Measurements from ENCODE around the gene HDHD3.

Gene HDHD3

DNA sequence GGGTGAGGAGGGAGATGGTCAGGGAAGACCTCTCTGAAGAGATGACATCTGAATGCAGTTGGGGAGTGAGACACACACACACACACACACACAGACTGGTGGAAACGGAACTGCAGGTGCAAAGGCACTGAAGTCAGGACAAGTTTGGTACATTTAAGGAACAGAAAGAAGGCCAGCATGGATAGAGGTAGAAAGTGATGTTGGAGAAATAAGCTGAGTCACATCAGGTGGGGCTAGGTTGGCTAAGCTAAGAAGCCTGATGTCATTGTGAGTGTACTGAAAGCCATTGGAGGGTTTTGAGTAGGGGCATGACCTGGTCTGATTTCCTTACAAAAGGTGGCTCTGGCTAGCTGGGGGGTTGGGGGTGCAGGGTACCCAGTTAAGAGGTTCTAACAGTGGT is 24.4 kb downstream of the HDHD3 start:
- Histone ChIP-seq H3K79me2 (ENCODE audit: insufficient read depth, low read length) (no peaks in the 10 kb centered on the region), H3K27me3 (ENCODE audit: low read length) (no peaks in the 10 kb centered on the region), H3K9me2 (replicated peaks; ENCODE audit: insufficient read depth, low read length) (no peaks in the 10 kb centered on the region), H3K4me3 (ENCODE audit: insufficient read depth, low read length, poor library complexity, severe bottlenecking) (no peak overlapping the region), H3K9ac (ENCODE audit: low read length) (no peak overlapping the region), H3K4me2 (ENCODE audit: low read depth, low read length, poor library complexity, severe bottlenecking) (no peak overlapping the region), H3K36me3 (ENCODE audit: low read length) (no peaks in the 10 kb centered on the region), H2AFZ (ENCODE audit: low read depth, low read length, severe bottlenecking) (no peak overlapping the region), H3K9me3 (ENCODE audit: insufficient read depth, low read length) (no peaks in the 10 kb centered on the region), H3K27ac (ENCODE audit: low read depth, low read length) (no peak overlapping the region), H4K20me1 (ENCODE audit: low read depth, low read length) (no peaks in the 10 kb centered on the region), H3F3A (ENCODE audit: insufficient read depth) (no peaks in the 10 kb centered on the region)
- TF ChIP-seq EZH2phosphoT487 (conservative IDR thresholded peaks at IDR 0.05; ENCODE audit: low read length): no peak
- no peak for TF ChIP-seq CTCF (IDR thresholded peaks at IDR 0.05; ENCODE audit: insufficient read depth, low read length, poor library complexity, severe bottlenecking)

- H4K20me1 ChIP-seq (ENCODE audit: low read depth, low read length): no peaks in the 10 kb centered on the region
- no peaks in the 10 kb centered on the region for H3K9me3 ChIP-seq (ENCODE audit: insufficient read depth, low read length)
- no peaks in the 10 kb centered on the region for H3K36me3 ChIP-seq (ENCODE audit: low read length)
- H2AFZ ChIP-seq (ENCODE audit: low read depth, low read length, severe bottlenecking): no peak overlapping the region
- TF ChIP-seq CTCF (IDR thresholded peaks at IDR 0.05; ENCODE audit: insufficient read depth, low read length, poor library complexity, severe bottlenecking) (no peak), EZH2phosphoT487 (conservative IDR thresholded peaks at IDR 0.05; ENCODE audit: low read length) (no peak)
- H3K27ac ChIP-seq (ENCODE audit: low read depth, low read length): no peak overlapping the region
- H3K4me3 ChIP-seq (ENCODE audit: insufficient read depth, low read length, poor library complexity, severe bottlenecking): no peak overlapping the region
- no peaks in the 10 kb centered on the region for H3K27me3 ChIP-seq (ENCODE audit: low read length)
- H3K79me2 ChIP-seq (ENCODE audit: insufficient read depth, low read length): no peaks in the 10 kb centered on the region
- no peaks in the 10 kb centered on the region for H3F3A ChIP-seq (ENCODE audit: insufficient read depth)
- no peaks in the 10 kb centered on the region for H3K9me2 ChIP-seq (replicated peaks; ENCODE audit: insufficient read depth, low read length)
- no peak overlapping the region for H3K4me2 ChIP-seq (ENCODE audit: low read depth, low read length, poor library complexity, severe bottlenecking)
- H3K9ac ChIP-seq (ENCODE audit: low read length): no peak overlapping the region
Observed at GRCh38 chr9:113352006-113352405, 24.8 kb downstream of the HDHD3 start.

DNA sequence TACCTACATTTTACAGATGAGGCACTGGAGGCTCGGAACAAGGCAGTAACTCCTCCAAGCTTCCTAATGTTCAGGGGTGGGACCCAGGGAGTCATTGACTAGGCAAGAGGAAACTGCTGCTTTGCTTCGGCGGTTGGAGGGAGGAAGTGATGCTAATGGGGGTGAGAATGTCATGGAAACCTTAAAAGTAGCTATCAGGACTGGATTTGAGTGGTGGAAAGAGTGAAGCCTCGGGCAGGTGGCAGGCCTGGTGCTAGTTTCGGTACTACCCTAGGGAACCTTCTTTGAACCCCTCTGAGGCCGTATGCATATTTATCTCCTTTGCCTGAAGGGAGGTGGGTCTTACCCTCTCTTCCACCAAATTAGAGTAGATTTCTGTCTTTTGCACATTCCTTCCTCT is 25.8 kb downstream of the HDHD3 start:
- Histone ChIP-seq H3K9me2 (replicated peaks; ENCODE audit: insufficient read depth, low read length) (no peaks in the 10 kb centered on the region), H3K9me3 (ENCODE audit: insufficient read depth, low read length) (no peaks in the 10 kb centered on the region), H2AFZ (ENCODE audit: low read depth, low read length, severe bottlenecking) (no peak overlapping the region)

More for the DNA sequence above, 25.8 kb downstream of the HDHD3 start:
- H3K27ac ChIP-seq (ENCODE audit: low read depth, low read length): no peak overlapping the region
- H3K36me3 ChIP-seq (ENCODE audit: low read length): no peaks in the 10 kb centered on the region
- H3K27me3 ChIP-seq (ENCODE audit: low read length): no peaks in the 10 kb centered on the region
- H3K4me3 ChIP-seq (ENCODE audit: insufficient read depth, low read length, poor library complexity, severe bottlenecking): no peak overlapping the region
- no peak overlapping the region for H3K9ac ChIP-seq (ENCODE audit: low read length)
- TF ChIP-seq EZH2phosphoT487 (conservative IDR thresholded peaks at IDR 0.05; ENCODE audit: low read length) (no peak), CTCF (IDR thresholded peaks at IDR 0.05; ENCODE audit: insufficient read depth, low read length, poor library complexity, severe bottlenecking) (no peak)
- no peaks in the 10 kb centered on the region for H3F3A ChIP-seq (ENCODE audit: insufficient read depth)
- no peaks in the 10 kb centered on the region for H3K79me2 ChIP-seq (ENCODE audit: insufficient read depth, low read length)
- no peaks in the 10 kb centered on the region for H4K20me1 ChIP-seq (ENCODE audit: low read depth, low read length)
- no peak overlapping the region for H3K4me2 ChIP-seq (ENCODE audit: low read depth, low read length, poor library complexity, severe bottlenecking)

Data from SU-DHL-6 (cell line).